ENCODE data around the gene IRF7.

DNA sequence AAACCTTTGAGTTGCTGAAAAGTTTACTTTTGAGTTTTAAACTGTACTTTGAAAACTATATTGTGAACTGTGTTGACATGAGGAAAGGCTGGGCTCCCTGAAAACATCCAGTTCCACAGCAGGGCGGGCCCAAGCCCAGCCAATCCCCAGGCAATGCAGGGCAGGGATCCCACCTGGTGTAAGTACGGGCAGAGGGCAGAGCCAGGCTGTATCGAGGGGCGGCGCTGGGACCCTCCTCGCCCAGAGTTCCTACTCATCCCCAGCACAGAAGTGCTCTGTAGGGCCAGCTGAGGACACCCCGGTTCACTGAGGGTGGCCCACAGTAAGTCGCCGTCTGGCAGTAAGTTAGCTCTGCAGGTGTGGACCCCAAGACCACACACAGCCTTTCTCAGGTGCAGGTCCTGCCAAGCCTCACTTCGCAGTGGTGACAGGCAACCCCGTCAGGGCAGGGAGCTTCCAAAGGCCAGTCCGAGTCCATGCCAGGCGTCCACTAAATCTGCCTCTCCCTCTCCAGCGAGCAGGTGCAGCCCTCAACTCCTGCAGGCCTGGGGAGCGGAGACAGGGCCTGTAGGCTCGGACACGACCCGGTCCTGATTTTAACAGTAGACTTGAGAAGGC is 48.6 kb downstream of the IRF7 start:
- TF ChIP-seq POLR2AphosphoS5 (IDR thresholded peaks at IDR 0.05; ENCODE audit: low read depth, low read length) (no peak), POLR2A (IDR thresholded peaks at IDR 0.05; ENCODE audit: low read depth, low read length) (no peak), TAF1 (IDR thresholded peaks at IDR 0.05; ENCODE audit: low read depth, low read length) (no peak), SPI1 (IDR thresholded peaks at IDR 0.05; ENCODE audit: low read depth, low read length) (no peak), PAX5 (IDR thresholded peaks at IDR 0.05; ENCODE audit: insufficient read depth, low read length, severe bottlenecking) (no peak), POU2F2 (IDR thresholded peaks at IDR 0.05; ENCODE audit: low read depth, low read length) (no peak)

Data from GM12891 (cell line).